ENCODE results near the gene CYP27A1.
"Not testable (repeated sequence)": the region's sequence is repeated elsewhere in the genome, so short reads cannot be mapped to it uniquely, and the experiment has no call there.

CYP27A1 gene

DNA sequence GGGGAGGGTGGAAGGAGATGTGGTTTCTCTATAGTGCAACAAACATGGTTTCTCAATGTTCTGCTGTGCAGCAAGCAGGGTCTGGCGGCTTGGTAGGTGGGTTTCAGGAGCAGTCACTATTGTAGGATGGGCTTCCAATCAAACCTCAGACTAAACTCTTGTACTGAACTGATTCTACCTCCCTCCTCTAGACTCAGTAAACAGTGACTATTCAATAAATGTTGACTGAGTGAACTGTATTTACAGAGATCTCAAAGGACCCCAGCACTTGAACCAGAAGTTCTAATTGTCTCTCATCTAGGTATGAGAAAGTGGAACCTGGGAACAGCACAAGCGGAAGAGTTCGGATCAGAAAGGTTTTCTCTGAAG lies 26.8 kb upstream of the CYP27A1 start:
- H3K27ac Mint-ChIP-seq = no peak overlapping the region
- no peaks in the 10 kb centered on the region for H3K4me1 Mint-ChIP-seq
- DNase-seq (ENCODE audit: low spot score in 2 of 2) (no peak), ATAC-seq (no peak)
- no peaks in the 10 kb centered on the region for H3K9me3 Mint-ChIP-seq
- peaks cover 40% of the 10 kb centered on the region for H3K36me3 Mint-ChIP-seq
- no peak overlapping the region for H3K4me3 Mint-ChIP-seq

GRCh38 chr2:218755567-218756404 lies 26.2 kb upstream of the CYP27A1 start:
- peak overlapping the region; percentile 3 for H3K27ac Mint-ChIP-seq
- ATAC-seq = no peak
- H3K36me3 Mint-ChIP-seq = peaks cover 34% of the 10 kb centered on the region
- no peaks in the 10 kb centered on the region for H3K9me3 Mint-ChIP-seq
- H3K4me1 Mint-ChIP-seq = no peaks in the 10 kb centered on the region
- H3K4me3 Mint-ChIP-seq = no peak overlapping the region
- DNase-seq (ENCODE audit: low spot score in 2 of 2) = no peak

GRCh38 chr2:218756599-218757377 lies 25.2 kb upstream of the CYP27A1 start:
- Mint-ChIP-seq H3K36me3 (peaks cover 24% of the 10 kb centered on the region), H3K4me3 (no peak overlapping the region), H3K4me1 (no peaks in the 10 kb centered on the region), H3K27ac (peak overlapping the region; percentile 3), H3K9me3 (no peaks in the 10 kb centered on the region)
- ATAC-seq (no peak), DNase-seq (ENCODE audit: low spot score in 2 of 2) (no peak)

GRCh38 chr2:218761795-218762194 lies 20.2 kb upstream of the CYP27A1 start:
- Mint-ChIP-seq H3K4me3 (no peak overlapping the region), H3K9me3 (no peaks in the 10 kb centered on the region), H3K4me1 (no peaks in the 10 kb centered on the region), H3K27ac (no peak overlapping the region), H3K36me3 (no peaks in the 10 kb centered on the region)
- ATAC-seq (no peak), DNase-seq (ENCODE audit: low spot score in 2 of 2) (no peak)

- not testable (repeated sequence) for DNase-seq (ENCODE audit: low spot score in 2 of 2); ATAC-seq; H3K9me3 Mint-ChIP-seq; H3K4me3 Mint-ChIP-seq; H3K4me1 Mint-ChIP-seq; H3K36me3 Mint-ChIP-seq; H3K27ac Mint-ChIP-seq
These were observed 9.2 kb upstream of the CYP27A1 start for GRCh38 chr2:218772759-218773158.

DNA sequence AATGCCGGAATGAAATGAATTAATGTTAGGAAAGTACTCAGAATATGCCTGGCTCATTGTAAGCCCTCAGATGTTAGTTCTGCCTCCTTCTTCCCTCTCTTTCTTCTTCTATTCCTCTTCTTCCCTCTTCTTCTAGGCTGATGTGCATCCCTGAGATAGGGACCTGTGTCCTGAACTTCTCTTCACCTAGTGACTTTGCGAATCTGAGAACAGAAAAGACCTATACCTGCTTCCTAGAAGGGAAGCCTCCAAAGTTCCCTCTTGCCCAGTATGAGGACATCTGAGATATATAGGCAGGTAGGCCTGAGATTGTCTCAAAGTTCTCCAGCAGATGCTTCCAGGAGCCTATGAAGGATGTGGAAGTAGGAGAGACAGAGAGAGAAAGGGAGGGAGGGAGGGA lies 8.1 kb upstream of the CYP27A1 start:
- Mint-ChIP-seq H3K27ac (no peak overlapping the region), H3K4me3 (no peak overlapping the region), H3K36me3 (peaks cover 6% of the 10 kb centered on the region), H3K9me3 (peaks cover 9% of the 10 kb centered on the region), H3K4me1 (no peaks in the 10 kb centered on the region)
- DNase-seq (ENCODE audit: low spot score in 2 of 2) (no peak), ATAC-seq (no peak)

- Mint-ChIP-seq H3K36me3 (peaks cover 6% of the 10 kb centered on the region), H3K4me1 (no peaks in the 10 kb centered on the region), H3K4me3 (no peak overlapping the region), H3K9me3 (peaks cover 9% of the 10 kb centered on the region), H3K27ac (no peak overlapping the region)
- ATAC-seq = no peak
- DNase-seq (ENCODE audit: low spot score in 2 of 2) = no peak
These were observed 5.5 kb upstream of the CYP27A1 start for GRCh38 chr2:218776488-218776887.

DNA sequence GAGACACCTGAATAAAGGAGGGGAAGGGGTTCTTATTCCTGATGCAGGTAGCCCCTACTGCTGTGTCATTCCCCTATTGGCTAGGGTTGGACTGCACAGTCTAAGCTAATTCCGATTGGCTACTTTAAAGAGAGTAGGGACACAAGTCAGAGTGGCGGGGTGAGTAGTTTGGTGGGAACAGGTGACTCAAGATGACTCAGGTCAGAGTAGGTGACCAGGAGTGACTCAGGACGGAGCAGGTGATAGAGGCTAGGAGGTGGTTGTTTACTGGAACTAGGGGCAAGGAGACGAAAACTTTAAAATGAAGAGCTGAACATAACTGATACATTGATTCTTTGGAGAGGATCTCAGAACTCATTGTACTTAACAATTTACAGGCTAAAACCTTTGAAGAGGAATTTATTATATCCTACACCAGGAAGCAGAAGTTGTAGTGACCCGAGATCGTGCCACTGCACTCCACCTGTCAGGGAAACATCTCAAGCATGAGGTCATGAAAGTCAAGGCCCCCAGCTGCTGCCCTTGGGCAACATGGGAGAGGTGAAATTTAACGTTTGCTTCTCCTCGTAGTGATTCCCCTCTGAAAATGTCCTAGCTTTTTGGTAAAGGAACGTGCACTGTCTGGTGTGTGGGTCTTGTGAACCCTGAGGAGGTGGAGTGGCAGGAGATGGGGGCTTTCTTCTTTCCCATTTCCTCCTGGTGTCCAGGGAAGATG lies 4.5 kb upstream of the CYP27A1 start:
- Mint-ChIP-seq H3K4me1 (peaks cover 5% of the 10 kb centered on the region), H3K4me3 (no peak overlapping the region), H3K9me3 (peaks cover 9% of the 10 kb centered on the region), H3K27ac (no peak overlapping the region), H3K36me3 (no peaks in the 10 kb centered on the region)
- ATAC-seq (no peak), DNase-seq (ENCODE audit: low spot score in 2 of 2) (no peak)

GRCh38 chr2:218780046-218780445 lies 1.9 kb upstream of the CYP27A1 start:
- H3K36me3 Mint-ChIP-seq = no peaks in the 10 kb centered on the region
- ATAC-seq = no peak
- H3K4me3 Mint-ChIP-seq = no peak overlapping the region
- H3K4me1 Mint-ChIP-seq = peaks cover 6% of the 10 kb centered on the region
- H3K9me3 Mint-ChIP-seq = peaks cover 9% of the 10 kb centered on the region
- no peak overlapping the region for H3K27ac Mint-ChIP-seq
- no peak for DNase-seq (ENCODE audit: low spot score in 2 of 2)

DNA sequence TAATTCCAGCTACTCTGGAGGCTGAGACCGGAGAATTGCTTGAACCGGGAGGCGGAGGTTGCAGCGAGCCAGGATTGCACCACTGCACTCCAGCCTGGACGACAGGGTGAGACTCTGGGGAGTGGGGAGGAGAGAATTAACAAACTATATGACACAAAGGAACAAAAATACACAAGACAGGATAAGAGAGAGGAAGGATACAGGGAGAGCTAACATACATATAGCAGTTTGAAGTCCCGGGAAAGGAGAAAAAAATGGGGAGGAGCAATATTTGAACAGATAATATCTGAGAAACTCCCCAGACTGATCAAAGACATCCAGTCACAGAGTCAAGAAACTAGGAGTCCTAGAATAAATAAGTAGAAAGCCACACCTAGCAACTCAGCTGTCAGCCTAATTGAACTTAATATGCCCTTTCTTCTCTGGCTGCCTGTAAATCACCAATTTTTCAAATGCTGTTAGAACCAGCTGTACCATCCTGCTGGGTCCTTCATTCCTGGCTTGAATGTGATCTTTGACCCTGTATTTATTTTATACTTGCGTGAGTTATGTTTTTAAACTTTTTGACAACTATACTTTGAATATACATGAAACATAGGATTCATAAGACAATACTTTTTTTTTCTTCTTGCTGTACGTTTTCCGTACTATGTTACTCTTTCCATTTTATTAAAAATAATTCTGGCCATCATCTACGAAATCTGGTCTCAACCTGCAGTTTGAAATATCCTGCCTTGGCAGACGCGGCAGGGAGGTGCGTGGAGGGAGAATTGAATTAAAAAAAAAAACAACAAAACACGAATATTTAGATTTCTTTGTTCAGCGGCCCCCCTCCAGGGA lies 876 bp upstream of the CYP27A1 start:
- peak overlapping the region; percentile 9 for H3K4me3 Mint-ChIP-seq
- H3K4me1 Mint-ChIP-seq = peaks cover 6% of the 10 kb centered on the region
- no peak overlapping the region for H3K27ac Mint-ChIP-seq
- H3K36me3 Mint-ChIP-seq = no peaks in the 10 kb centered on the region
- no peak for DNase-seq (ENCODE audit: low spot score in 2 of 2)
- peaks cover 7% of the 10 kb centered on the region for H3K9me3 Mint-ChIP-seq
- no peak for ATAC-seq

GRCh38 chr2:218782528-218782844 lies 539 bp downstream of the CYP27A1 start:
- Mint-ChIP-seq H3K4me1 (peaks cover 6% of the 10 kb centered on the region), H3K9me3 (no peaks in the 10 kb centered on the region), H3K36me3 (no peaks in the 10 kb centered on the region), H3K27ac (no peak overlapping the region), H3K4me3 (no peak overlapping the region)
- ATAC-seq = no peak
- no peak for DNase-seq (ENCODE audit: low spot score in 2 of 2)

DNA sequence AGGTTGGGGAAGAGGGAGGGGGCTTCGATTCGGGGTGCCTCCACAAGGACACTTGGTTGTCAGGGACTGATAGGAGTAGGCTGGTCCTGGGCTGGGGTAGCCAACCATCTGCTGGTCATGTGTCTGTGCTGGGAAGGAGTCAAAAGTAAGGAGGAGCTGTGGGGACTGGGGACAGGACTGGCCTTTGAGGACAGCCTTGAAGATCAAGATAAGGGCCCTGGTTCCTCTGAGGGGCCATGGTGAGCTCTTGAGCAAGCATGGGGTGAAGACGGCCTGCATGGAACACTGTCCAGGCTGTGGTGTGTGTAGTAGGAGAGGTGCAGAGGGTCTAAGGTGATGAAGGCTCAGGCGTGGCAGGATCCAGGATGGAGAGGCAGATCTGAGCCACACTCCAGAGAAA lies 1.7 kb downstream of the CYP27A1 start:
- ATAC-seq (peak; percentile 31), DNase-seq (ENCODE audit: low spot score in 2 of 2) (no peak)
- Mint-ChIP-seq H3K4me1 (peaks cover 6% of the 10 kb centered on the region), H3K36me3 (no peaks in the 10 kb centered on the region), H3K27ac (no peak overlapping the region), H3K9me3 (no peaks in the 10 kb centered on the region), H3K4me3 (no peak overlapping the region)

- no peaks in the 10 kb centered on the region for H3K9me3 Mint-ChIP-seq
- no peaks in the 10 kb centered on the region for H3K36me3 Mint-ChIP-seq
- ATAC-seq (no peak), DNase-seq (ENCODE audit: low spot score in 2 of 2) (no peak)
- H3K4me1 Mint-ChIP-seq = peaks cover 6% of the 10 kb centered on the region
- H3K27ac Mint-ChIP-seq = no peak overlapping the region
- H3K4me3 Mint-ChIP-seq = no peak overlapping the region
These were observed 3.2 kb downstream of the CYP27A1 start for GRCh38 chr2:218785103-218785502.

DNA sequence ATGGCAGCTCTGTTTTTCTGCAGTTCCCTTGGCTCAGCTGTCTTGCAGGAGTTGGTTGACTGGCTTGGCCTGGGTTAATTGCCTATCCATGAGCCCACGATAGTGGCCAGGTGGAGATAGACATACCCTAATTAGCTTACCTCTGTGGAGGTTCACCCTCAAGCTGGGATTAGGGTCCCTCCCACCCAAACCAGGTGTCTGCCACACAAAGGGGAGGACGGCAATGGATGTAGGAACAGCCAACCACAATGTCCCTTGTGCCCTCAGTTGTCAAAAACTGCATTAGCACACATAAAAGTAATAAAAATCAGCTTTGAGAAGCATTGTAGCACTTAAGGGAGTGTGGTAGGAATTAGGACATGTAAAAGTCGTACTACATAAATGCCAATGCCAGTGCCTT lies 4.2 kb downstream of the CYP27A1 start:
- Mint-ChIP-seq H3K4me3 (no peak overlapping the region), H3K36me3 (no peaks in the 10 kb centered on the region), H3K4me1 (peaks cover 6% of the 10 kb centered on the region), H3K27ac (no peak overlapping the region), H3K9me3 (no peaks in the 10 kb centered on the region)
- ATAC-seq (no peak), DNase-seq (ENCODE audit: low spot score in 2 of 2) (no peak)
